T-helper 1 cell (primary cell): ENCODE measurements around the gene PET100.

Source experiments
- DNase-seq, 5 donors: peaks; one replicate each; pipeline ENCODE4 v3.0.0-alpha.2; 2012 to 2020

The PET100 gene

GRCh38 chr19:7612282-7613274 lies 17.0 kb upstream of the PET100 start:
- DNase-seq, result no peak

DNA sequence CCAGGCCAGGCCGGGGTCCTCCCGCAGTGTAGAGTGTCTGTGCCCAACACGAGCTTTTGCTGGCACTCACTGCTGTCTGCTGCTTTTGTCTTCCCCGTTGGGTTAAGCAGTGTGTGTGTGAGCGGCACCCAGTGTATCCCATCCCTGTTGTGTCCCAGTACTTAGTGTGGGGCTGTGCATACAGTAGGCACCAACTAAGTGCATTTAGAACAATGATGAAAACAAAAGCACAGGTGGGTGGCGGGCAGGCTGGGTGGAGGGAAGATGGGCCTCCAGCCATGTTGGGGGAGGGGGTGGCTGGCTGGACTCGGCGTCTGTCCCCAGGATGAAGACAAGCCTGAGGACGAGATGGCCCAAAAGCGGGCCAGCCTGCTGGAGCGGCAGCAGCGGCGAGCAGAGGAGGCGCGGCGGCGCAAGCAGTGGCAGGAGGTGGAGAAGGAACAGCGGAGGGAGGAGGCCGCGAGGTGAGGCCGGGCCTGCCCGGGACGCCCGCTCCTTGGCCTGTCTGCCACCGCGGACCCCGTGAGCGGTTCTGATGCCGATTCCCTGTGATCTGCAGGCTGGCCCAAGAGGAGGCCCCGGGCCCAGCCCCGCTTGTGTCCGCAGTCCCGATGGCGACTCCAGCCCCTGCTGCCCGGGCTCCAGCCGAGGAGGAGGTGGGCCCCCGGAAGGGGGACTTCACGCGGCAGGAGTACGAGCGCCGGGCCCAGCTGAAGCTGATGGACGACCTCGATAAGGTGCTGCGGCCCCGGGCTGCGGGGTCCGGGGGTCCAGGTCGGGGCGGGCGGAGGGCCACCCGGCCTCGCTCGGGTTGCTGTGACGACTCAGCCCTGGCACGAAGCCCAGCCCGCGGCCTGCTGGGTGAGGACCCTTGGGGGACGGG lies 14.5 kb upstream of the PET100 start:
- no peak for DNase-seq

DNA sequence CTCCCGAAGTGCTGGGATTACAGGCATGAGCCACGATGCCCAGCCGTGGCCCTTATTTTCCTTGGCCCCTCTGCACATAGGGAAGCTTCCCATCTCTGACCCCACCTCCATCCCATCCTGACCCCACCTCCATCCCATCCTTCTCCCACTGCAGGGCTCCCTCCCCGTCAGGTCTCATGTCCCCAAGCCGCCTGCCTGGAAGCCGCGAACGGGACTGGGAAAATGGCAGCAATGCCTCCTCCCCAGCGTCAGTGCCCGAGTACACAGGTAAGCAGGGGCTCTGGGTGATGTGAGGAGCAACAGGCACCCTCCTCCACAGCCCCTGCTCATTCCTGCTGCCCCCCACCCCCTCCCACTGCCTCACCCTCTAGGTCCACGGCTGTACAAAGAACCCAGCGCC lies 12.4 kb upstream of the PET100 start:
- DNase-seq, result no peak

GRCh38 chr19:7617735-7618134 lies 11.9 kb upstream of the PET100 start:
- DNase-seq, result no peak

DNA sequence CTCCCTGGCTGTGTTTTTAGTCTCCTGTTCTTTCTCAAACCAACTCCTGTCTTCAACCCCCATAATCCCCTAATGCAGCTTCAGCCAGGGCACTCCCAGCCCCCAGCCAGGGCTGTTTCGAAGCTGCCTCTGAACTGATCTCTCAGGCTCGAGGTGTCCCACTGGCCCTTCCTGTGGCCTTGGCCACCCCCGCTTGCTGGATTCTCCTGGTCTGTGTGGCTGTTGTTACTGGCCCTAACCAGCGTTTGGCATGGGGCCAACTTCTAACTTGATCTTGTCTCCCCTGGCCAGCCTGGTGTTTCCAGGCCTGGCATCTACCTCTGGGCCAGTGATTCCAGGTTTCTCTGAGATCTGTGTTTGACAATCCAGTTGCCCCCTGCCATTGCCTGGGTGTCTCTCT lies 11.2 kb upstream of the PET100 start:
- DNase-seq, result no peak

DNA sequence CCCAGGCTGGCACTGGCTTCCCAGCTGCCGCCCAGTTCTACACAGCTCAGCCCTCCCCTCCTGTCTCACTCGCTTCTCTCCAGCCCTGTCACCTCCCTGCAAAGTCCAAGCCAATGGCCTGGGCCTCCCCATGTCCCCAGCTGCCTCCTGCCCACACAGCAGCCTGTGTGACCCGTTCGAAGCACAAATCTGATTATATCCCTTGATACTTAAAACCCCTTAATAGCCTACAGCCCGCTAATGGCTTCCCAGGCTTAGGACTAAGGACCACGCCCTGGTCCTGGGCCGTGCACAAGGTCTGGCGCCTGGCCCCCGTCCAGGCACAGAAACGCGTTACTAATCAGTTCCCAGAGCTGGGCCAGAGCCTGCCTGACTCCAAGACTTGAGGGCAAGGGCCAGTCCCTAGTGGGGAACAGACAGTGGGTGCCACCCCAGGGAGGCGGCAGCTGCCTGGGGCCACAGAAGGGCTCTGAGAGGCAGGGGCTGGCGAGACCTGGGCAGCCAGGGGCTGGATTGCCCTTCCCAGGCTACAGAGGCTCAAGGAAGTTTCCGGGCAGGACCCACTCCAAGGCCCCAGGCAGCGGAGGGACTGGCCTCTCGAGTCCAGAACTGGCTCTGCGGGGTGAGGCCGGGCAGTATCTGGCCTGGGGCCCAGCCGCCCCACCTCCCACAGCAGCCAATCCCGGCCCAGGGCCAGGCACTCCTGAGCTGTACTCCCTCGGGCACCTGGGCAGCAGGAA lies 10.7 kb upstream of the PET100 start:
- DNase-seq, result no peak

GRCh38 chr19:7619671-7620441 lies 9.7 kb upstream of the PET100 start:
- no peak for DNase-seq

GRCh38 chr19:7620442-7621412 lies 8.9 kb upstream of the PET100 start:
- DNase-seq, result no peak

GRCh38 chr19:7622933-7623685 lies 6.5 kb upstream of the PET100 start:
- DNase-seq, result no peak

GRCh38 chr19:7623725-7624603 lies 5.6 kb upstream of the PET100 start:
- no peak for DNase-seq

- DNase-seq, result no peak
Observed at GRCh38 chr19:7624810-7625209, 4.8 kb upstream of the PET100 start.

- no peak for DNase-seq
Observed at GRCh38 chr19:7625763-7626372, 3.7 kb upstream of the PET100 start.

- no peak for DNase-seq
Observed at GRCh38 chr19:7627166-7627565, 2.4 kb upstream of the PET100 start.

DNA sequence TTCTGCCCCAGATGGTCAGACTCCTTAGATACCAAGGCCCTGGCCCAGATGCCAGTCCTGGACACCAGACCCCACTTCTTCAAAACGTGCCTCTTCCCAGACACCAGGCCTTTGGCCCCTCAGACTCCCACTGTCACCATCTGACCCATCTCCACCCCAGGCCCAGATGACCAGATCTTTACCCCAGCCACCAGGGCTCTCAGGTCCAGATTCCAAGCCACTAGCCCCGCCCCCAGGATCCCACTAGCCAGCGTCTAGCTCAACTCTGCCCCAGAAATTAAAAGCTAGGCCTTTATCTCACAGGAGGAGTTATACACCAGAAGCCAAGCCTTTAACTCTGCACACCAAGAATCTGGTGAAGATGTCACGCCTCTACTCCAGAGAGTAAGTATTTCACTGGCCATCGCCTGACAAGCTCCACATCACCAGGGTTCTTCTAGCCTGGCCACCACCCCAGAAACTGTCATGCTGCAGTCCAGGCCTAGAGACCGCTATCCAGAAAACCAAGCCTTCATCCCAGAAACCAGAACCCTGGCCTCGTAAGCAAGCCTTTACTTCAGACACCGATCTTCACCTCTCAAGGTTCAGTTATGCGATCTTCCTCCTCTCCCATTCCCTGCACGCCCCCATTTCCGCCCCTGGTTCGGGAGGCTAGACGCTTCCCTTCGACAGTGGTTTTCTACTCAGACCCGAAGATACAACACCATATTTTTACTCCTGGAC lies 843 bp upstream of the PET100 start:
- DNase-seq, result no peak

DNA sequence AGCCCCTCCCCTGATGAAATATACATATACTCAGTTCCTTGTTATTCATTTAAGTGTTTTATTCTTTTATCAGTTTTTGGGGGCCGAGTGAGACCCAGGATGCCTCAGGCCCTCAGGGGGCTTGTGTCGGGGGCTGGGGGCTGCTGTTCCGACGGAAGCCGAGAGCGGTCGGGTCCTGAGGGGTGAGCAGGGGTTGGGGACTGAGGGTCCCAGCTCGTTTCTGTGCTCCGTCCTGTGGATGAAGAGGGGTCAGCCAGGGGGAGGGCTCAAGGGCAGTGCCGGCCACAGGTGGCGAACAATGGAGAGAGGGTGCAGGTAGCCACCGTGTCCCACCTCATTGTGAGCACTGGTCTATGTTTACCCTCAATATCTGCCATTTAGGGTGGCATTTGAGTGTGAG lies 2.0 kb downstream of the PET100 start:
- no peak for DNase-seq

DNA sequence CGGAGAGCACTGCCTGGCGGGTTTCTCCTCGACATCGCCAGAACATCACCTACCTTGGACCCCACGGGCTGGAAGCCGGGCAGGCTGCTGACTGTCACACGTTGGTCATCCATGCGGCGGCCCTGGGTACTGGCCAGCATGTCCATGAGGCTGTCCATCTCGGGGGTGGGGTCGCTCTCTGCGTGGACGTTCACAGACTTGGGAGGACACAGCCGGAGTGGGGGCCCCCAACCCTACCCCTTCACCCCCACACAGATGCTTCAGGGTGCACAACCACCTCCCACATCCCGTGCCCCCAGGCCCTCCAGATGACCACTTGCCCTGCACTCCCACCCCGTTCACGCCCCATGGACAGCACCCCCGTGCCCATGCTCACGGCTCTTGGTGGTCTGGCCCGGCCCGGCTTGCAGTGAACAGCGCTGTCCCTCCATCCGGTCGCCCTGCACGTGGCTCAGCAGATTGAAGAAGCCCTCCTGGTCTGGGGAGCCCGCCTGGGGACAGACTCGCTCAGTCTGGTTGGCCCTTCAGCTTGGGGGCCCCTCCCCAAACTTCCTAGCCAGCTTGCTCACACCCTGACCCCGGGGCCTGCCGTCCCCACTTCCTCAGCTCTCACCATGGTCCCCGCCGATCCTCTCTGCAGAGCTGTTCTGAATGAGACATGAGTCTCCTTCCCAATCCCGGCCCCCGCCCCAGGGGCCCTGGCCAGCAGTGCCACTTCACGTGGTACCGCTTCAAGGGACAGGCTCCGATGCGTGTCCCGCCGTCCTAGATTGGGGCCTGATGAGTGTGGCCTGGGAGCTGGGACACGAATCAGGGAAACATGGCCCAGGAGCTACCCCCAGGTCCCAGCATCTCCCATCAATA lies 3.0 kb downstream of the PET100 start:
- DNase-seq, result no peak

- DNase-seq, result no peak
Observed at GRCh38 chr19:7633698-7634097, 4.1 kb downstream of the PET100 start, which contains the start of gene PCP2. Gene PCP2 (minus strand): TSS chr19:7633719. CDS start chr19:7633457, 262 bp downstream.
